GM12874 (cell line): ENCODE results near the gene EPHB2.

ENCODE experiments used
- TF ChIP-seq, protein P1 (sequence below): IDR thresholded peaks from 2 replicates; pipeline ENCODE4 v1.5.1; 2011; ENCODE audit warnings: low read depth, mild to moderate bottlenecking, control low read depth, low read length, moderate library complexity; ENCODE audit not compliant: insufficient read depth

The EPHB2 gene

DNA sequence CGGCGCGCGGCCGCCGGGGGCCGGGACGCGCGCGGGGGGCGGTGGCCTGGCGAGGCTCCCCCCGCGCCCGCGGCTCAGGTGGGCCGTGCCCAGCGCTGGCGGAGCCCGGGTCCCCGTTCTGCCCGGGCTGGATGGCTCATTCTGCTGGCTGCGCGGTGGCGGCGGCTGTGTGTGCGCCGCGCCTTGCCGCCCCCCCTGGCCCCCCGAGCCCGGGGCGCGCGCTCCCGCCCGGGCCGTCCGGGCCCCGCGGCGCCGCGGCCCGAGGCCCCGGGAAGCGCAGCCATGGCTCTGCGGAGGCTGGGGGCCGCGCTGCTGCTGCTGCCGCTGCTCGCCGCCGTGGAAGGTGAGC, at the start of gene EPHB2:
Gene EPHB2 (plus strand): TSS at position 139 of the 349 bp plus-strand sequence. CDS start 144 bp downstream, at position 283.
- TF ChIP-seq, protein P1, sequence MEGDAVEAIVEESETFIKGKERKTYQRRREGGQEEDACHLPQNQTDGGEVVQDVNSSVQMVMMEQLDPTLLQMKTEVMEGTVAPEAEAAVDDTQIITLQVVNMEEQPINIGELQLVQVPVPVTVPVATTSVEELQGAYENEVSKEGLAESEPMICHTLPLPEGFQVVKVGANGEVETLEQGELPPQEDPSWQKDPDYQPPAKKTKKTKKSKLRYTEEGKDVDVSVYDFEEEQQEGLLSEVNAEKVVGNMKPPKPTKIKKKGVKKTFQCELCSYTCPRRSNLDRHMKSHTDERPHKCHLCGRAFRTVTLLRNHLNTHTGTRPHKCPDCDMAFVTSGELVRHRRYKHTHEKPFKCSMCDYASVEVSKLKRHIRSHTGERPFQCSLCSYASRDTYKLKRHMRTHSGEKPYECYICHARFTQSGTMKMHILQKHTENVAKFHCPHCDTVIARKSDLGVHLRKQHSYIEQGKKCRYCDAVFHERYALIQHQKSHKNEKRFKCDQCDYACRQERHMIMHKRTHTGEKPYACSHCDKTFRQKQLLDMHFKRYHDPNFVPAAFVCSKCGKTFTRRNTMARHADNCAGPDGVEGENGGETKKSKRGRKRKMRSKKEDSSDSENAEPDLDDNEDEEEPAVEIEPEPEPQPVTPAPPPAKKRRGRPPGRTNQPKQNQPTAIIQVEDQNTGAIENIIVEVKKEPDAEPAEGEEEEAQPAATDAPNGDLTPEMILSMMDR = no peak

DNA sequence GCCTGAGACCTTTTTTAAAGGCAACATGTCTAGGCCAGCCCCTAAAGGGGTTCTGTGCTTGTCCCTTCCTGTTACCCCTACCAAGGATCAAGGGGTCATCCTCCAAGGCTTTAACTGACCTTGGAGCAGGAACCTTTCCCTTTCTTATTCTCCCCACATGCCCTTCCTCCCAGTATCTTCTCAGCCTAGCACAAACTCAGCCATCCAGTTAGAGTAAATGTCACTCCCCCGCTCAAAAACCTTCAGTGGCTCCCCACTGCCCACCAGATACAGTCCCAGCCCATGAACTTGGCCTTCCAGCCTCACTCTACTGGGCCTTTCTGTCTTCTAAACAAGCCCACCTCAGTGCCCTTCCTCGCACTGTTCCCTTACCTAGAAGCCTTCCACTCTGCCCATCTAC, 48.8 kb upstream of the EPHB2 start:
- TF ChIP-seq, protein P1 = no peak

DNA sequence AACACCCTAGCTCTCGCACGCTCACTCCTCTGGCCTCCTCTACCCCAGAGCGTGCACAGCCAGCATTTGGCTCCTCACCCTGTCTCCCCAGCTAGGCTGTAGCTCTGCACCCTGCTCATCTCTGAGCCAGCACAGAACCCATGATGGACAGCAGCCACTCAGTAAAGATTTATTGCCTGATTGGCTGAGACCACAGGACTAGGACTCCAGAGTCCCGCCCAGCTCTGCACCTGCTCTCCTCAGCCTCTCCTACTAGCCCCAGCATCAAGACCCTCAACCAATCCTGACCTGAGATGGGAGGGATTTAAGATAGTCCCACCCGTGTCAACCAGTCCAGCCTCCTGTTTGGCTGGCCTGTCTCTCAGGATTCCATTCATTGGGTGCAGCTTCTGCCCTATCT, 48.3 kb upstream of the EPHB2 start:
- TF ChIP-seq, protein P1 = no peak

DNA sequence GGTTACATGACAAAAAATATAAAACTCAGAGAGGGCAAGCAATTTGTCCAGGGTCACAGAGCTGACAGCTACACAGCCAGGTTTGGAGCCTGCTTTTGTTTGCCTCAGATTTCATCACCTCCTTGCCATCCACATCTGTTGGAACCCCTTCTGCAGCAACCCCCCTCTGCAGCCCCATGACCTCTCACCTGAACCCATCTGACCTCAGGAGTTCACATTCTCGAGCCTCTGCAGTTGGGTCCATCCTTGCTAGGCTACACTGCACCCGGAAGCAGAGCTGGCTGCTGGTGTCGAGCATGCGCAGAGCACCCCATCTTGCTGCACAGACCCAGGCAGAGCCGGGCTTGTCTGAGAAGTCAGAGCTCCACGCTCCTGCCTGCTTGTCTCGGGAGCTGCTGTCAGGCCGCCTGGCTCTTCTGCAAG, 47.6 kb upstream of the EPHB2 start:
- TF ChIP-seq, protein P1 = no peak

DNA sequence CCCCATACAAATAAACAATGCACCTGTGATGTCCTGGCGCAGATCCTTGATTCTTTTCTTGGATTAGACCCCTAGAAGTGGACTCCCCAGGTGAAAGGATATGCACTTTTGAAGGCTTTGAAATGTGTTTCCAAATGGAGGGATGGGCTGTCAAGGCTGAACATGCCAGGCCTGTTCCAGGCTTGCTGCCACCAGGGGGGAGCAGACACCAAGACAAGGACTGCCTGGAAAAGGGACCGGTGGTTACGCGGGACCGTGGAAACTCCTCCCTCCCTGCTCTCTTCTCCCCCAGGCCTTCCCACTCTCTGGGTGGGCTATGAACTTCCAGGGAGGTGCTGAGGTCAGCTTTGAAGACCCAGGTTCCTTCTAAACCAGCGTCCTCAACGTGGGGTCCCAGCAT, 44.9 kb upstream of the EPHB2 start:
- TF ChIP-seq, protein P1 = no peak

DNA sequence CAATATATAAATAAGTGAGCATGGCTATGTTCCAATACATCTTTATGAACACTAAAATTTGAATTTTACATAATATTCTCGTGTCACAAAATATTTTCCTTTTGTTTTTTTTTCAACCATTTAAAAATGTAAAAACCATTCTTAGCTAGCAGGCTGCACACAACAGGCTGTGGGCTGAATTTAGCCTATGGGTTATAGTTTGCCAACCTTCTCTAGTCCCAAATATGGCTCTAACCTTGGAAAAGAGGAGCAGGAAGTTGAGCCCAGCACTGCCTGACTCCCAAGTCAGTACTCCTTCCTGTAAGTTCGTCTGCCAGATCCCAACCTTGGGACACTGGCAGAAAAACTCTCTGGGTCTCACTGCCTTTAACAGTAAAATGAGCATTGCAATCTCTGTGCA, 44.2 kb upstream of the EPHB2 start:
- TF ChIP-seq, protein P1 = no peak

DNA sequence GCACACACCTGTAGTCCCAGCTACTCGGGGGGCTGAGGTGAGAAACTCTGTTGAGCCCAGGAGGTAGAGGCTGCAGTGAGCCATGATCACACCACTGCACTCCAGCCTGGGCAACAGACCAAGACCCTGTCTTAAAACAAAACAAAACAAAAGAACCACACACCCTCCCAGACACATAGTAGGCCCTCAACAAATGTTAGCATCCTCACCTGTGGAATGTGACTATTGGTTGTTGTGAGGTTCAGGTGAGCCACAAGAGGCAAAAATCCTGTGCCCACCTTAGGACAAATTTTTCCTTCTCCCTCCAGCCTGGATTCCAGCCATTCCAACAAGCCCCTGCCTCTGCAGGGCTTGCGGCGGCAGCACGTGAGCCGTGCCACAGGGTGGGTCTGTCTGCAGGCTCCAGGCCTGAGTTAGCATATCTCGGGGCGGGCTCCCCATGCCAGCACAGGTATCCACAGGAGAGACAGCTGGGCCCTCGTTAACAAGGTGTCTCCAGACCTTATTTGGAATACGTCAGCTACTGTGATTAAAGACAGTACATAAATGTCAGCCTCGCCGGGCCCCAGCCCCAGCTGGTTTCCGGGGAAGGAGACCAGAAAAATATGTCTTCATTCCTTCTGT, 40.2 kb upstream of the EPHB2 start:
- TF ChIP-seq, protein P1 = no peak

DNA sequence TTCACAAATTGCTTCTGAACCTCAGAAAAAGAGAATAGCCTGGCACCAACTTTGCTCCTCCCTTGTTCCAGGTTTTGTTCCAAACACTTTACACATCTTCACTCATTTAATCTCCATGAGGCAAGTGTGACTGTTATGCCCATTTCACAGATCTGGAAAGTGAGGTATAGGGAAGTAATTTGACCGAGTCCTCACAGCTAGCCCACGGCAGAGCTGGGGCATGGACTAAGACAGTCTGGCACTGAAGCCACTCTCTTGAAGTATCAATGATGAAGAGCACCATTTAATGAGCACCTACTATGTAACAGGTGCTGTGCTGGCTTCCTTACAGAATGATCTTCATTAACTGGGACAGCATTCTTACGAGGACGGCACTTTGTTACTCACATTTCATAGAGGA, 38.6 kb upstream of the EPHB2 start:
- TF ChIP-seq, protein P1 = no peak
